Upper lobe of left lung (tissue), 4 donors: Measurements from ENCODE around the gene GCAT.

Experiments
- POLR2A ChIP-seq, 4 donors: fragments of 450-650 bp; IDR thresholded peaks; one replicate each; pipeline ENCODE4 v1.5.1; 2016 to 2017; ENCODE audit warnings: antibody characterized with exemption in 4 of 4, mild to moderate bottlenecking in 2 of 4
- TF ChIP-seq, protein P1 (sequence below), 6 experiments: fragments of 450-650 bp in 4 of 6; fragments of 200-600 bp in 2 of 6; sonication (generic) in 2 of 6; IDR thresholded peaks; one replicate each; pipeline ENCODE4 v1.5.1; 2016 to 2019; ENCODE audit warnings: antibody characterized with exemption in 6 of 6

DNA sequence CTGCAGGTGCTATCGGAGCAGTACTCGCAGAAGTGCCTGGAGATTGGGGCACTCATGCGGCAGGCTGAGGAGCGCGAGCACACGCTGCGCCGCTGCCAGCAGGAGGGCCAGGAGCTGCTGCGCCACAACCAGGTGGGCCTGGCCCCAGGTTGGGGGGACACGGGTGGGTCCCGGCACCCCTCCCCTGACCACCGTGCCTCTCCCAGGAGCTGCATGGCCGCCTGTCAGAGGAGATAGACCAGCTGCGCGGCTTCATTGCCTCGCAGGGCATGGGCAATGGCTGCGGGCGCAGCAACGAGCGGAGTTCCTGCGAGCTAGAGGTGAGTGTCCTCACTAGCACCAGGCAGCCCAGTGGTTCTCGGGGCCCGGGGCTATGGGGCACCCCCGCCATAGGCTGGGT, 38.7 kb upstream of the GCAT start:
- TF ChIP-seq, protein P1, sequence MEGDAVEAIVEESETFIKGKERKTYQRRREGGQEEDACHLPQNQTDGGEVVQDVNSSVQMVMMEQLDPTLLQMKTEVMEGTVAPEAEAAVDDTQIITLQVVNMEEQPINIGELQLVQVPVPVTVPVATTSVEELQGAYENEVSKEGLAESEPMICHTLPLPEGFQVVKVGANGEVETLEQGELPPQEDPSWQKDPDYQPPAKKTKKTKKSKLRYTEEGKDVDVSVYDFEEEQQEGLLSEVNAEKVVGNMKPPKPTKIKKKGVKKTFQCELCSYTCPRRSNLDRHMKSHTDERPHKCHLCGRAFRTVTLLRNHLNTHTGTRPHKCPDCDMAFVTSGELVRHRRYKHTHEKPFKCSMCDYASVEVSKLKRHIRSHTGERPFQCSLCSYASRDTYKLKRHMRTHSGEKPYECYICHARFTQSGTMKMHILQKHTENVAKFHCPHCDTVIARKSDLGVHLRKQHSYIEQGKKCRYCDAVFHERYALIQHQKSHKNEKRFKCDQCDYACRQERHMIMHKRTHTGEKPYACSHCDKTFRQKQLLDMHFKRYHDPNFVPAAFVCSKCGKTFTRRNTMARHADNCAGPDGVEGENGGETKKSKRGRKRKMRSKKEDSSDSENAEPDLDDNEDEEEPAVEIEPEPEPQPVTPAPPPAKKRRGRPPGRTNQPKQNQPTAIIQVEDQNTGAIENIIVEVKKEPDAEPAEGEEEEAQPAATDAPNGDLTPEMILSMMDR (IDR thresholded peaks at IDR 0.05), result no peak
- no peak for TF ChIP-seq POLR2A (IDR thresholded peaks at IDR 0.05)
